B cell (primary cell): ENCODE data around the gene MAN1B1. TPM values are rescaled to one million over a fixed set of nuclear protein-coding genes. Genes with fewer than 3 reads are reported as not detected.

Experiments
- ATAC-seq: fragments of 200-7000 bp; cut with Tn5 transposase; one replicate; pipeline ENCODE4 v1.10.0; 2021; ENCODE audit warnings: low read depth, mild to moderate bottlenecking, moderate number of reproducible peaks, moderate library complexity
- CTCF ChIA-PET: fragments of 350-600 bp; sonication (Branson Sonifier 250); formaldehyde crosslinking; loops from one replicate; lab custom pipeline; 2021; ENCODE audit warnings: antibody characterized with exemption, inconsistent platforms; lab: Charles Lee
- POLR2A ChIA-PET: fragments of 350-600 bp; sonication (Branson Sonifier 250); formaldehyde crosslinking; loops from one replicate; lab custom pipeline; 2021; ENCODE audit warnings: antibody characterized with exemption; lab: Charles Lee
- DNase-seq: peaks from one replicate; pipeline ENCODE4 v3.0.0; 2013
- H2AFZ ChIP-seq: 2 replicates; pipeline ENCODE4 v1.6.1; 2012; ENCODE audit warnings: mild to moderate bottlenecking, low read depth, low read length; ENCODE audit not compliant: insufficient read depth, poor library complexity, severe bottlenecking
- H3K27ac ChIP-seq, 2 donors: 1 replicate in 1 of 2; 2 replicates in 1 of 2; pipeline ENCODE4 v1.5.1; 2012 to 2013; ENCODE audit warnings: low read length in 2 of 2, mild to moderate bottlenecking in 2 of 2, moderate library complexity in 1 of 2
- H3K27me3 ChIP-seq, 4 experiments: fragments of 200-600 bp in 1 of 4; sonication (generic) in 1 of 4; replicated peaks in 1 of 4; 1 replicate in 2 of 4; 2 replicates in 2 of 4; pipeline versions ENCODE4 v1.6.1 to v1.7.0; 2013 to 2016; ENCODE audit warnings: low read length in 3 of 4, mild to moderate bottlenecking in 2 of 4, mixed read lengths in 1 of 4, moderate library complexity in 1 of 4; ENCODE audit not compliant: insufficient read depth in 4 of 4, control insufficient read depth in 3 of 4; ENCODE audit errors: control extremely low read depth in 1 of 4
- H3K36me3 ChIP-seq, 2 experiments: replicated peaks in 1 of 2; 1 replicate in 1 of 2; 2 replicates in 1 of 2; pipeline versions ENCODE4 v1.6.1 to v1.7.1; 2013; ENCODE audit warnings: low read length in 1 of 2; ENCODE audit not compliant: insufficient read depth in 2 of 2, control insufficient read depth in 1 of 2; ENCODE audit errors: control extremely low read depth in 1 of 2, extremely low read depth in 1 of 2
- H3K4me1 ChIP-seq, 2 donors: fragments of 200-600 bp in 1 of 2; sonication (generic) in 1 of 2; 1 replicate in 1 of 2; 2 replicates in 1 of 2; pipeline versions ENCODE4 v1.5.1 to v1.6.1; 2013 to 2017; ENCODE audit warnings: low read length in 2 of 2; ENCODE audit not compliant: control insufficient read depth in 2 of 2, insufficient read depth in 2 of 2
- H3K4me2 ChIP-seq: replicated peaks from 2 replicates; pipeline ENCODE3; 2012; ENCODE audit warnings: mild to moderate bottlenecking, low read depth, low read length; ENCODE audit not compliant: poor library complexity, severe bottlenecking
- H3K4me3 ChIP-seq, 5 experiments: fragments of 200-600 bp in 1 of 5; sonication (generic) in 1 of 5; 1 replicate in 3 of 5; 2 replicates in 2 of 5; pipeline versions ENCODE4 v1.5.1 to v1.7.0; 2011 to 2016; ENCODE audit warnings: low read length in 4 of 5, mild to moderate bottlenecking in 4 of 5, low read depth in 2 of 5, control low read depth in 1 of 5, moderate library complexity in 1 of 5; ENCODE audit not compliant: insufficient read depth in 1 of 5; ENCODE audit errors: control extremely low read depth in 1 of 5, extremely low read depth in 1 of 5
- H3K79me2 ChIP-seq: fragments of 200-600 bp; sonication (generic); one replicate; pipeline ENCODE4 v1.6.0; 2016; ENCODE audit warnings: low read length; ENCODE audit not compliant: control insufficient read depth, insufficient read depth
- H3K9ac ChIP-seq: fragments of 200-600 bp; sonication (generic); 2 replicates; pipeline ENCODE4 v1.6.1; 2017; ENCODE audit warnings: mild to moderate bottlenecking, low read length, moderate library complexity
- H3K9me3 ChIP-seq, 3 donors: one replicate each; pipeline versions ENCODE4 v1.6.1 to v1.7.1; 2013; ENCODE audit warnings: low read length in 2 of 3; ENCODE audit not compliant: control insufficient read depth in 2 of 3, insufficient read depth in 1 of 3; ENCODE audit errors: control extremely low read depth in 1 of 3
- H4K20me1 ChIP-seq: 2 replicates; pipeline ENCODE4 v1.6.0; 2012; ENCODE audit warnings: mild to moderate bottlenecking, low read length; ENCODE audit not compliant: insufficient read depth, control insufficient read depth, poor library complexity, severe bottlenecking
- H3K27ac Mint-ChIP-seq: one replicate; pipeline ENCODE4 v1.8.0; 2021; ENCODE audit warnings: mixed read lengths
- H3K27me3 Mint-ChIP-seq: one replicate; pipeline ENCODE4 v1.8.0; 2021; ENCODE audit warnings: mixed read lengths
- H3K4me1 Mint-ChIP-seq: one replicate; pipeline ENCODE4 v1.8.0; 2021; ENCODE audit warnings: mixed read lengths
- H3K4me3 Mint-ChIP-seq: one replicate; pipeline ENCODE4 v1.8.0; 2021; ENCODE audit warnings: mixed read lengths
- H3K9me3 Mint-ChIP-seq: one replicate; pipeline ENCODE4 v1.8.0; 2022; ENCODE audit warnings: mixed read lengths; ENCODE audit not compliant: insufficient read depth
- CTCF ChIP-seq: fragments of 200-600 bp; IDR thresholded peaks from one replicate; pipeline ENCODE4 v1.8.0; 2022; ENCODE audit warnings: antibody characterized with exemption, mild to moderate bottlenecking
- EZH2 ChIP-seq: IDR thresholded peaks from 2 replicates; pipeline ENCODE4 v1.6.1; 2012; ENCODE audit warnings: borderline replicate concordance, low read depth, mild to moderate bottlenecking, moderate library complexity, low read length; ENCODE audit not compliant: insufficient read depth, poor library complexity, severe bottlenecking
- WGBS: methylation state at CpG from one replicate; pipeline ENCODE4 v1.1.5; 2013; ENCODE audit warnings: missing lambda C conversion rate; ENCODE audit not compliant: insufficient coverage; 5-methylcytosine and 5-hydroxymethylcytosine counted together
- intact Hi-C: fragments of 100-400 bp; cut with micrococcal nuclease; formaldehyde crosslinking; loops from one replicate; pipeline ENCODE4 v1.10.0; 2022
- polyA plus RNA-seq: library from polyadenylated mRNA; depleted of rRNA; stranded (reverse); fragments of >200 nt; gene quantifications from 2 replicates; pipeline ENCODE4 v1.2.3, GENCODE V29; 2012
- total RNA-seq, 2 donors: library from RNA; stranded (reverse); fragments of 120-200 nt in 1 of 2; gene quantifications; 1 replicate in 1 of 2; 2 replicates in 1 of 2; pipeline versions ENCODE4 v1.2.3 to v1.2.4, GENCODE V29; 2013 to 2022

MAN1B1 gene
- total and polyA plus RNA-seq, 2 donors (not counting 1 experiment from before 2014, with no cell fraction given) = 47.0 to 68.4 TPM

GRCh38 chr9:137066096-137066861 is 20.5 kb upstream of the MAN1B1 start:
- Histone ChIP-seq H3K9ac (no peak overlapping the region), H3K4me2 (no peak overlapping the region), H2AFZ (no peak overlapping the region), H3K4me1 (peaks cover 15 to 33% of the 10 kb centered on the region in 2 donors), H3K79me2 (no peaks in the 10 kb centered on the region), H3K27me3 (peaks cover 0 to 15% (median 1%) of the 10 kb centered on the region in 4 experiments), H3K36me3 (no peaks in the 10 kb centered on the region), H3K27ac (no peak overlapping the region), H3K9me3 (peaks cover 0 to 7% (median 0%) of the 10 kb centered on the region in 3 donors), H4K20me1 (peaks cover 8% of the 10 kb centered on the region), H3K4me3 (no peak overlapping the region)
- ATAC-seq (no peak), DNase-seq (no peak)
- H3K4me1 Mint-ChIP-seq = peaks cover 16% of the 10 kb centered on the region
- no peak for TF ChIP-seq CTCF
- no peak for TF ChIP-seq EZH2
- intact Hi-C loops = no loop called here
- H3K9me3 Mint-ChIP-seq = no peaks in the 10 kb centered on the region
- WGBS = 94% methylated on average over 20 of the region's 26 CpGs
- H3K4me3 Mint-ChIP-seq = no peak overlapping the region
- ChIA-PET POLR2A (interaction anchor here (1.3 kb wide), 1 partner anchor 17 kb away, joined by 5 read pairs; no protein-coding TSS in a partner anchor), CTCF (interaction anchor here (0.8 to 6.7 kb wide), 17 partner anchors 10 to 279 kb away, joined by 3 to 61 read pairs (median 9); partner anchors contain the start of genes ABCA2, MAN1B1, NPDC1 and TMEM141)
- peaks cover 6% of the 10 kb centered on the region for H3K27me3 Mint-ChIP-seq
- no peak overlapping the region for H3K27ac Mint-ChIP-seq
